NCI-H128 (cell line): ENCODE data around the gene MAX.
"Not testable (repeated sequence)": the region's sequence is repeated elsewhere in the genome, so short reads cannot be mapped to it uniquely, and the experiment has no call there.

ENCODE experiments used
- DNase-seq: peaks from one replicate; lab custom pipeline; 2025; ENCODE audit not compliant: unreplicated experiment; lab: John Stamatoyannopoulos, UW

Gene MAX

GRCh38 chr14:65106316-65106715 is 4.0 kb upstream of the MAX start:
- no peak for DNase-seq

- DNase-seq, result no peak
Observed at GRCh38 chr14:65104791-65105190, 2.5 kb upstream of the MAX start.

GRCh38 chr14:65103150-65103760 is 938 bp upstream of the MAX start:
- DNase-seq, result no peak

- no peak for DNase-seq
Observed at GRCh38 chr14:65101631-65102440, 481 bp downstream of the MAX start.

GRCh38 chr14:65100922-65101541 is 1.3 kb downstream of the MAX start:
- DNase-seq, result no peak

- no peak for DNase-seq
Observed at GRCh38 chr14:65098586-65098985, 3.7 kb downstream of the MAX start.

GRCh38 chr14:65096323-65097089 is 5.8 kb downstream of the MAX start:
- DNase-seq, result no peak

- no peak for DNase-seq
Observed at GRCh38 chr14:65095633-65096205, 6.6 kb downstream of the MAX start.

- DNase-seq, result no peak
Observed at GRCh38 chr14:65092349-65092748, 10.0 kb downstream of the MAX start.

- DNase-seq, result not testable (repeated sequence)
Observed at GRCh38 chr14:65087835-65088234, 14.5 kb downstream of the MAX start.

GRCh38 chr14:65086686-65087085 is 15.6 kb downstream of the MAX start:
- not testable (repeated sequence) for DNase-seq

GRCh38 chr14:65084554-65085505 is 17.5 kb downstream of the MAX start:
- no peak for DNase-seq

- no peak for DNase-seq
Observed at GRCh38 chr14:65082930-65083329, 19.4 kb downstream of the MAX start.

GRCh38 chr14:65080960-65081747 is 21.2 kb downstream of the MAX start:
- no peak for DNase-seq

- no peak for DNase-seq
Observed at GRCh38 chr14:65079768-65080167, 22.5 kb downstream of the MAX start.

GRCh38 chr14:65079201-65079600 is 23.1 kb downstream of the MAX start:
- no peak for DNase-seq

- DNase-seq, result no peak
Observed at GRCh38 chr14:65077318-65077717, 25.0 kb downstream of the MAX start.

GRCh38 chr14:65075628-65076325 is 26.5 kb downstream of the MAX start:
- DNase-seq, result no peak
